HG03558 (cell line): ENCODE results near the gene LRCH4.
A peak's percentile ranks its signal among the peaks of the same experiment; 100 is the strongest.

Experiments
- ATAC-seq: cut with Tn5 transposase; IDR thresholded peaks from one replicate; pipeline ENCODE4 v1.9.1; 2021; ENCODE audit warnings: moderate number of reproducible peaks; ENCODE audit not compliant: unreplicated experiment; ENCODE audit errors: extremely low read depth

LRCH4 gene

GRCh38 chr7:100606313-100606712 lies 20.4 kb upstream of the LRCH4 start:
- ATAC-seq, result no peak

- ATAC-seq, result no peak
These were observed 19.3 kb upstream of the LRCH4 start for GRCh38 chr7:100604976-100605911.

GRCh38 chr7:100604028-100604975 lies 18.4 kb upstream of the LRCH4 start:
- no peak for ATAC-seq

- ATAC-seq, result no peak
These were observed 17.7 kb upstream of the LRCH4 start for GRCh38 chr7:100603726-100604027.

- no peak for ATAC-seq
These were observed 17.2 kb upstream of the LRCH4 start for GRCh38 chr7:100602889-100603725.

- ATAC-seq, result no peak
These were observed 14.8 kb upstream of the LRCH4 start for GRCh38 chr7:100600730-100601038.

GRCh38 chr7:100599911-100600729 lies 14.2 kb upstream of the LRCH4 start:
- ATAC-seq, result no peak

- ATAC-seq, result no peak
These were observed 12.5 kb upstream of the LRCH4 start for GRCh38 chr7:100598425-100598824.

- ATAC-seq, result no peak
These were observed 9.3 kb upstream of the LRCH4 start for GRCh38 chr7:100595188-100595587.

- ATAC-seq, result no peak
These were observed 5.7 kb upstream of the LRCH4 start for GRCh38 chr7:100591596-100591995.

- ATAC-seq, result no peak
These were observed 4.3 kb upstream of the LRCH4 start for GRCh38 chr7:100590077-100590737.

GRCh38 chr7:100589341-100589947 lies 3.5 kb upstream of the LRCH4 start:
- no peak for ATAC-seq

- ATAC-seq, result no peak
These were observed 2.5 kb upstream of the LRCH4 start for GRCh38 chr7:100588438-100588837.

GRCh38 chr7:100586266-100587025 lies 517 bp upstream of the LRCH4 start, which contains the start of gene FBXO24:
TSS of gene FBXO24 (plus strand) at chr7:100586328. CDS start at chr7:100586626, 298 bp downstream.
- peak; percentile 68 for ATAC-seq

GRCh38 chr7:100584683-100585510 lies 1.0 kb downstream of the LRCH4 start:
- no peak for ATAC-seq

- ATAC-seq, result no peak
These were observed 1.8 kb downstream of the LRCH4 start for GRCh38 chr7:100584054-100584682.
